Activated CD8-positive, alpha-beta memory T cell treated with anti-CD3 and anti-CD28 coated beads, Interleukin-2, amount 50 U/mL, for 24 hours (primary cell): ENCODE results near the gene HIPK4.
"Not testable (repeated sequence)": the region's sequence is repeated elsewhere in the genome, so short reads cannot be mapped to it uniquely, and the experiment has no call there.

Experiments used
- DNase-seq: peaks from one replicate; pipeline ENCODE4 v3.0.0-alpha.2; 2020; ENCODE audit errors: extremely low read depth

Gene HIPK4, protein sequence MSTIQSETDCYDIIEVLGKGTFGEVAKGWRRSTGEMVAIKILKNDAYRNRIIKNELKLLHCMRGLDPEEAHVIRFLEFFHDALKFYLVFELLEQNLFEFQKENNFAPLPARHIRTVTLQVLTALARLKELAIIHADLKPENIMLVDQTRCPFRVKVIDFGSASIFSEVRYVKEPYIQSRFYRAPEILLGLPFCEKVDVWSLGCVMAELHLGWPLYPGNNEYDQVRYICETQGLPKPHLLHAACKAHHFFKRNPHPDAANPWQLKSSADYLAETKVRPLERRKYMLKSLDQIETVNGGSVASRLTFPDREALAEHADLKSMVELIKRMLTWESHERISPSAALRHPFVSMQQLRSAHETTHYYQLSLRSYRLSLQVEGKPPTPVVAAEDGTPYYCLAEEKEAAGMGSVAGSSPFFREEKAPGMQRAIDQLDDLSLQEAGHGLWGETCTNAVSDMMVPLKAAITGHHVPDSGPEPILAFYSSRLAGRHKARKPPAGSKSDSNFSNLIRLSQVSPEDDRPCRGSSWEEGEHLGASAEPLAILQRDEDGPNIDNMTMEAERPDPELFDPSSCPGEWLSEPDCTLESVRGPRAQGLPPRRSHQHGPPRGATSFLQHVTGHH

DNA sequence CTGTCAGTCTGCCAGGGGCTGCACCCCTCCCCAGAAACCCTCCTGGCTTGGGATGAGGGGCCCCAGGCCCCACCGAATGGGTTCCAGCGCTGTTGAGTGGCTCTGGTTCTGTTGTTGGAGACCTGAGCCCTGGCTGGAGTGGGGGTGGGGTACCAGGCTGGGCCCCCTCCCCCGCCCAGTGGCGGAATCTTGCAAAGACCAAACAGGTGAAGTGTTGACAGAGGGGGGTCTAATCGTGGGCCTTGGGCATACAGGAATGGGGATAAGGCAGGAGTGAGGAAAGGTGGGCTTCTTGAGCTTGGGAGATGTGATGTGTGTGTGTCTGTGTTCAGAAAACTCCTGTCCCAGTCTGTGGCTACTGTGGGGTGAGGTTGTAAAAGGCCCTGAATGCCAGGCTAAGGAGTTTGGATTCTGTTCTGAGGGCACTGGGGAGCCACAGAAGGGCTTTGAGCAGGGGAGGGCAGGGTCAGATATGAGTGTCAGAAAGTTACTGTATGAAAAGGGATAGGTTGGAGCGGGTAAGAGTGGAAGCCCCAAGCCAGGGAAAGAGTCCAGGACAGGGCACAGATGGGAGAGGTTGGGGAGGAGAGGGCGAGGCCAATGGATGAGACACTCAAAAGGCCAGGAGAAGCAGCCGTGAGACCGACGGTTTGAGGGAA is at the start of gene HIPK4:
HIPK4 (minus strand) TSS at position 98 of the 659 bp plus-strand sequence. CDS start 279 bp downstream, outside the sequence.
- DNase-seq = no peak

DNA sequence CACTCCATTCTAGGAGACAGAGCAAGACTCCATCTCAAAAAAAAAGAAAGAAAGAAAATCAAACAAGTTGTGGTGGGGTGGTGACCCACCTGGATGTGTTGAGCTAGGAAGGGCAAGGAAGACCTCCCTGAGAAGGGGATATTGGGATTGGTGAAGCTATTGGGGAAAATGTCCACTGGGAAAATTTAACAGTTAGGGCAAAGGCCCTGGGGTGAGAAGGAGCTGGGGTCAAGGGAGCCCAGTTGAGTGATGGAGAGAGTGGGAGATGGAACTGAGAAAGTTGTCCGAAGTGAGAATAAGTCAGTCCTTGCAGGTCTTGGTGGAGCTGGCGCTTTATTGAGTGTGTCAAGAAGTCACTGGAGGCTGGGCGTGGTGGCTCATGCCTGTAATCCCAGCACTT is 48.3 kb upstream of the HIPK4 start:
- DNase-seq = no peak

DNA sequence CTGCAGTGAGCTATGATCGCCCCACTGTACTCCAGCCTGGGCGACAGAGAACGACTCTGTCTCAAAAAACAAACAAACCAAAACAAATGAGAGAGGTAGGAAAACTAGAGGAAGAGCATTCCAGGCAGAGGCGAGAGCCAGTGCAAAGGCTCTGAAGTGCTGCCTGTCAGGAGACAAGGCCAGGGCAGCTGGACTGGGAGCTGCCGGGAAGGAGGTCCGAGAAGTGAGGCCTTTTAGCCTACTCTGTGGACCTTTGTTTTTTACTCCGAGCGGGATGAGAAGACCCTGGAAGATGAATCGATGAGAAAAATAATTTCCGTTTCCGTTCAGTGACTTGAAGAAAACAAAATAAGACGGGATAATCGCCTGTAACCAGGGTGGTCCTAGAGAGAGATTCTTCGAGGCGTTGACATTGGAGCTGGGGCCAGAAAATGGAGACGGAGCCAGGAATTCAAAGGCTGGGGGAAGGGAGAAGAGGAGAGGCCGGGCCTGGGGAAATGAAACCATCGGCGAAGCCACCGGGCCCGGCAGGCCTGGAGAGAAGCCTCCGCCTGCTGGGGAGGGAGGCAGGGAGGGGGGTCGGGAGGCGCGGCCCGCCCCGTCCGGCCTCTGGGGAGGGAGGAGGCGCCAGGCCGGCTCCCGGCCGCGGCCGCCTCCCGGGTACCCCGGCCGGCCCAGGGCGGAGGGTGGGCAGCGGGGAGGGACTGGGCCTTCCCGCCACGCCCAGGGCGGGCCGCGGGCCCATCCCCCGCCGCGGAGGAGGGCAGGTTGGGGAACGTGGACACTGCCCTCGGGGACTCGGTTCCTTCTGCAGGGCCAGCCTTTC is 43.6 kb upstream of the HIPK4 start:
- DNase-seq = no peak

DNA sequence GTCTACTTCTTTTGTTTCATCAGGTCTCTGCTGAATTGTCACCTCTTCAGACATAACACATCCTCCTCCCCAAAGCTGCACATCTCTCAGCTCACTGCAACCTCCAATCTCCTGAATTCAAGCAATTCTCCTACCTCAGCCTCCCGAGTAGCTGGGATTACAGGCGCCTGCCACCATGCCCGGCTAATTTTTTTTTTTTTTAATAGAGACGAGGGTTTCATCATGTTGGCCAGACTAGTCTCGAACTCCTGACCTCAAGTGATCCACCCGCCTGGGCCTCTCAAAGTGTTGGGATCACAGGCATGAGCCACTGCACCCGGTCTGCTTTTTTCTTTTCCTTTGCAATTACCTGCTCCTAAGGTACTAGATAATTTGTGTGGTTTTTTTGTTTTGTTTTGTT is 42.8 kb upstream of the HIPK4 start:
- not testable (repeated sequence) for DNase-seq

DNA sequence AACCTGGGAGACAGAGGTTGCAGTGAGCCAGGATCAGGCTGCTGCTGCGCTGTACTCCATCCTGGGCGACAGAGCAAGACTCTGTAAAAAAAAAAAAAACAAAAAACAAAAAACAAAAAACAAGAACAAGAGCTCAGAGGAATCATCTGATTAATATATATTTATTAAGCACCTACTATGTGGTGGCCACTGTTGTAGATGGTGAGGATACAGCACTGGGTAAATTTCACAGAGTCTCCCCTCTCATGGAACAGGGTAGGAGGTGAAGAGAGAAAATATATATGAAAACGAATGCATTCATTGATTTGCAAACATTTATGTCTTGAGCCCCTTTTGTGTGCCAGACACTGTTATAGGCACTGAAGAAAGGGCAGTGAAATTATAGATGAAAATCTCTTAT is 41.7 kb upstream of the HIPK4 start:
- DNase-seq = no peak

DNA sequence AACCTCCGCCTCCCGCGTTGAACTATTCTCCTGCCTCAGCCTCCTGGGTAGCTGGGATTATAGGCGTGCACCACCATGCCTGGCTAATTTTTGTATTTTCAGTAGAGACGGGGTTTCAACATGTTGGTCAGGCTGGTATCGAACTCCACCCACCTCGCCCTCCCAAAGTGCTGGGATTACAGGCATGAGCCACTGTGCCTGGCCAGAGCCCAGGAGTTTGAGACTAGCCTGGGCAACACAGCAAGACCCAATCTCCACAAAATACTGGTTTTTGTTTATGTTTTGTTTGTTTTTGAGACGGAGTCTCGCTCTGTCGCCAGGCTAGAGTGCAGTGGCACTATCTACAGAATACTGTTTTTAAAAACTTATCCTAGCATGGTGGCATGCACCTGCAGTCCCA is 40.3 kb upstream of the HIPK4 start:
- not testable (repeated sequence) for DNase-seq

DNA sequence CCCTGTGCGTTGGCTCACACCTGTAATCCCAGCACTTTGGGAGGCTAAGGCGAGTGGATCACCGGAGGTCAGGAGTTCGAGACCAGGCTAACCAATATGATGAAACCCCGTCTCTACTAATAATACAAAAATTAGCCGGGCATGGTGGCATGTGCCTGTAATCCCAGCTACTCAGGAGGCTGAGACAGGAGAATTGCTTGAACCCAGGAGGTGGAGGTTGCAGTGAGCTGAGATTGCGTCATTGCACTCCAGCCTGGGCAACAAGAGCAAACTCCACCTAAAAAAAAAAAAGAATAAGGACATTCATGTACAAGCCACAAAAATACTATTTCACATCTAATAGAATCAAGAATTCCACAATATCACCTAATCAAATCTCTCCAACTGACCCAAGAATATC is 38.2 kb upstream of the HIPK4 start:
- not testable (repeated sequence) for DNase-seq

DNA sequence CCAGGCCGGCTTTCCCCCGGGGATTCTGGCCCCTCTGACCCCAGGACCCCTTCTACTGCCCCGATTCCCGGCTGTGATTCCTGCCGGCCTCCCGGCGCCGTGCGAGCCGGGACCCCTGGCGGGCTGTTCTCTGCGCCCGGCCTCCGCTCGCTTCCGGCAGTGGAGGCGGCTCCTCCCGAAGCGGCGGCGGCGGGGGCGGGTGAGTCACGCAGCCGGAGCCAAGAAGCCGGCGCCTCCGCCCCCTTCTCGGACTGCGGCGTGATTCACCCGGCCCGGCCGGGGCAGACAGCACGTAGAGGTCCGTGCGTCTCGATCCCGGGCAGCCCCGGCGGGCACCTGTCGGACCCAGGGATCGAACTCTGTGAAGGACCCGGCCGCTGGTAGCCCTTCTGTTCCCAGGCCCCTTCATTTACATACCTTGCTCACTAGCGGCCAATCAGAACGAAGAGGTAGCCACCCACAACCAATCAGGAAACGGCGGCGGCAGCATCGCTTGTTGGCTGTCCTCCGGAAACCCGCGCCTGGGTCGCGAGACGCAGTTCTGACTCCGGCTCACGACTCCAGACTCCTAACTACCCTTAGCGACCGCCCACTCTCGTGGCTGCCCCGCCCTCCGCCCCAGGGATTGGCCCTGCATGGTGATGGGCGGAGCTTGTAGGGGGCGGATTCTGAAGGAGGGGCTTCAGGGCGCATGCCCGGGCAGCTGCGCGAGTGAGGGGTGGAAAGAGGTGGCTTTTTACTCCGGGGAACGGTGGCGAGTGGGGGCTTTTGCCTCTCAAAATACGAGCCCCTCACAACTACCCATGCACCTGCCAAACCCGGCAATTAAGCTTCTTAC is 35.7 kb upstream of the HIPK4 start, which contains the start of gene SERTAD1:
SERTAD1 (minus strand) TSS at position 543 of the 838 bp plus-strand sequence. CDS start 2,446 bp downstream, outside the sequence.
- peak; percentile 100 for DNase-seq

DNA sequence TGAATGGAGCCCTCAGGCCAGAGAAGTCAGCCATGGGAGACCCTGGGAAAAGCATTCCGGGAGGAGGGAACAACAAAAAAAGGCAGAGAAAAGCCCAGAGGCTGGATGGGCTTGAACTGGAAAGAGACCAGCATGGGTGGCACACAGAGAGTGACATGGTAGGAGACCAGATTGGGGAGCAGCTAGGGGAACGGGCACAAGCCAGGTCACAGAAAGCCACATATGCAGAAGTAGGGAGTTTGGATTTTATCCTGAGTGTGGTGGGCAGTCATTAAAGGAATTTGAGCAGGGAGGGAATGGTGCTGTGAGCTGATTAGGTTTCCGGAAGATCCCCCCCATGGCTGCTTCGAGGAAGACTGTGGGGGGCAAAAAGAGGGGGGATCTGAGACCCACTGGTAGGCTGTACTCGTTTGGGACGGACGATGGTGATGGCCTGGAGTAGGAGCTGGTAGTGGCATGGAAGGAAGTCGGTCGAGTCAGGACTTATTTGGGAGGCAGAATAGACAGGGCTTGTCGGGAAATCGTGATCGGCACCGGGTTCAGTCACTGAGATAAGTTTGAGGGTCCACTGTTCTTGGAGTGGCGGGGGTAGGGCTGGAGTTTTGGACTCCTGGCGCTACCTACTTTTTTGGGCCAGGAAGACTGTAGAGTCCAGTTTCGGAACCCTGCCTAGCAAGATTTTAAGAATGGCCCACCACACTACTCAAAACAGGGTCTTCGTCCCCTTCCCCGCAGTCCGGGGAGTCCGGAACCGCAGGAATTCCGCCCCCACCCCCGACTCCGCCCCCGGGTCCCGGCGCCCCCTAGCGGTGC is 34.9 kb upstream of the HIPK4 start:
- DNase-seq = no peak

DNA sequence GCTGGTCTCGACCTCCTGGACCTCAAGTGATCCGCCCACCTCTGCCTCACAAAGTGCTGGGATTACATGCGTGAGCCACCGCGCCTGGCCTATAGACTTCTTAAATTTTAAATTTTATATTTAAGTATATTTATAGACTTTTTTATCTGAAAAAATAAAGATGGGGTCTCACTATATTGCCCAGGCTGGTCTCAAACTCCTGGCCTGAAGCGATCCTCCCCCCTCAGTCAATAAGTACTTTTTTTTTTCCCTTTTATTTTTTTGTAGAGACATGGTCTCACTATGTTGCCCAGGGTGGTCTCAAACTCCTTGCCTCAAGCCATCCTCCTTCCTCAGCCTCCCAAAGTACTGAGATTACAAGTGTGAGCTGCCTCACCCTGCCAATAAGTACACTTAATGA is 34.0 kb upstream of the HIPK4 start:
- DNase-seq = no peak

DNA sequence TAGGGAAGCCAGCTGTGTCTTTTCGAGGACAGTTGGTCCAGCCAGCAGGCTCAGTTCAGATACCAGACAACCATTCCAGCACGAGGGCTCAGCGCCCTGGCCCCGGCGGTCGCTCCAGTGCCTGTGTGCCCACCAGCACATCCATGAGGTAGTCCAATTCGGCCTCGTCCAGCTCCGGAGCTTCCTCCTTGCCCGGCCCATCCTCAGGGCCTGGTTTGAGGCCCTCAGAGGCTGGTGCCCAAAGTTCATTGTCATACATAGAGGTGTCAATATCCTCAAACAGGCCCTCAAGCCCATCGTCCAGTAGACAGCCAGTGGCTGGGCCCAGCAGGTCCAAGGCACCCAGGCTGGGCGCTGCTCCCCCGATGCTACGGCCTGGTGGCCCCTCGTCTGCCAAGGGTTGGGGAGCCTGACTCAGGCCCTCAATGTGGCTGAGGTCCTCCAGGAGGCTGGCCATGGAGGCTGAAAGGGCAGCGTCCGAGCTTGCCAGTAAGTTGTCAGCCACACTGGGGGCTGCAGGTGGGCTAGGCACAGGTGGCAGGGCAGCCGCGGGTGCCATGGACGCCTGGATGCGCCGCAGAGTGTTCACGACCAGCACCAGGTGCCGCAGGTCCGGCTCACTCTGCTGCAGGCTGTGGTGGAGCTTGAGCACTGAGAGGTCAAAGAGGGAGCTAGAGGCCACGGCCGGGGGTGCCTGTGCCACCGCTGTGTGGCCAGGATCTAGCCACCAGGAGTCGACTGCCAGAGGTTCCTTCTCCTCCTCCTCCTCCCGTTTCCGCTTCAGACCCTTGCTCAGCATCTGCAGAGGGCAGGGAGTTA is 33.0 kb upstream of the HIPK4 start:
- no peak for DNase-seq

DNA sequence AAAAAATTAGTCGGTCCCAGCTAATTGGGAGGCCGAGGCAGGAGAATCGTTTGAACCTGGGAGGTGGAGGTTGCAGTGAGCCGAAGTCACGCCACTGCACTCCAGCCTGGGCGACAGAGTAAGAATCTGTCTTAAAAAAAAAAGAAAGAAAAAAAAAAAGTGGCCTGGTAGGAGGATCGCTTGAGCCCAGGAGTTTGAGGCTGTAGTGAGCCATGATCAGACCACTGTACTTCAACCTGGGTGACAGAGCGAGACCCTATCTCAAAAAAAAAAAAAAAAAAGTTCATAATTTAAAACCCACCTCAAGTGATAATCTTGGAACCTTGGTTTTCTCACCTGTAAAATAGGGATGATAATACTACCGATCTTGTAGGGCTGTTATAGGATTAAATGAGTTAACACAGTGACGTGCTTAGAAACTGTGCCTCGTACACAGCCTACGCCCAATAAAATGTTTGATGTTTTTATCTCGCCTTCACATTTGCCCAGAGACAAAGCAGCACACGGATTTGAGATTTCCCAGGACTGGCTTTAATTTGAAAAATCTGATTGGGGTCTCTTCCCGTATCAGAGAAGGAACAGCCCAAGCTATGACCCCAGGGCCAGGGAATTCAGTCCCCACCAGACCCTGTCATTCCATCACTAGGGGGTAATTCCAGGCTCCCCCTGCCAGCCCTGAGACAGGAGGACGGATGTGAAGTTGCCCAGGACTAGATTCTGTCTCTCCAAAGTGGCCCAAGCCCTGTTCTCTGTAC is 32.2 kb upstream of the HIPK4 start:
- DNase-seq = no peak

DNA sequence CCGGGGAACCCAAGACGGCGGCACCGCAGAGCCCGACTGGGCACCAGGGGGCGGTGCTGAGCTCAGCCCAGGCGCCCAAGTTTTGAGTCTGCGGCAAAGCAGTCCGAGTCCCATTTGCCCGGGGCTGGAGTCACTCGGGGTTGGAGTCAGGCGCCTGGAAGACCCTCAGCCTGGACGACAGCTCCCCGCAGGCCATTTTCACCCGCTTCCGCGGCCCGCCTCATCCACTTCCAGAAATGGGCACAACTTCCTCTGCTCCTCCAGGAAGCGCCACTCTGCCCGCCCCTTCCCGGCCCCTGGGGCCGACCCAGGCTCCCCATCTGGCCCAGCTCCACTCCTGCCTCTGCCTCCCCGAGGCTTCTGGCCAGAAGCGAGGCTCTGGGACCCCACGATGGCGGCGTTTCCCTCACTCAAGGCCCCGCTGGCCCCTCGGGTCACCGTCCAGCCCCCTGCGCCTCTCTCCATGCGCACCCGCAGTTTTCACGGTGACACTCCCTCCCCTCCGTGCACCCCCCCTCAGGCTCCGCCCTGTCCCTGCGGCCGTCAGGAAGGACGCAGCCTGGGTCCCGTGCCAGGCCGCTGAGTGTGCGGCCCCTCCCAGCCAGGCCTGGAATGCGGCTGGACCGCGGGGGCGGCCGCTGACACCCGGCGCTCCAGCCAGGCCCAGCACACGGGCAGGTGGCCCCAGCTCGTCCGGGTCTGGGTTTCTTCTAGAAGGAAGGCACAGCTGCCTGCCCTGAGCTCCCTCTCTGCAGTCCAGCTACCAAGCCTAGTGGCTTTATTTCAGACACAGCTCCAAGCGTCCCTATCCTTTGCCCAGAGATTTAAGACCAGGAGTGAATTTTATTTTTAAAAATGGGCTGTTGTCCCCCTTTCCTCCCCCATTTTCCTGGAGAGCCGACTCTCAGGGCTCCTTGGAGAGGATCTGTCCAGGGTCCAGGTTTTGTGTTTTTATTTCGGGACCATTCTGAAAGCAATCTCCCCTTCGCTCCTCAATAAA is 31.1 kb upstream of the HIPK4 start:
- peak; percentile 36 for DNase-seq

DNA sequence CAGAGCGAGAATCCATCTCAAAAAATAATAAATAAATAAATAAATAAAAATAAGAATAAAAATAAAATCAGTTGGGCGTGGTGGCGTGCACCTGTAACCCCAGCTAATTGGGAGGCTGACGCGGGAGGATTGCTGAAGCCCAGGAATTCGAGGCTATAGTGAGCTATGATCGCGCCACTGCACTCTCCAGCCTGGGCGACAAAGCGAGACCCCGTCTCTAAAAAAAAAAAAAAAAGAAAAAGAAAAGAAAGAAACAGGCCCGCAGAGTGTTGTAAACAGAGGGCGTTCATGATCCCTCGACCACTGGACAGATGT is 30.4 kb upstream of the HIPK4 start:
- no peak for DNase-seq

DNA sequence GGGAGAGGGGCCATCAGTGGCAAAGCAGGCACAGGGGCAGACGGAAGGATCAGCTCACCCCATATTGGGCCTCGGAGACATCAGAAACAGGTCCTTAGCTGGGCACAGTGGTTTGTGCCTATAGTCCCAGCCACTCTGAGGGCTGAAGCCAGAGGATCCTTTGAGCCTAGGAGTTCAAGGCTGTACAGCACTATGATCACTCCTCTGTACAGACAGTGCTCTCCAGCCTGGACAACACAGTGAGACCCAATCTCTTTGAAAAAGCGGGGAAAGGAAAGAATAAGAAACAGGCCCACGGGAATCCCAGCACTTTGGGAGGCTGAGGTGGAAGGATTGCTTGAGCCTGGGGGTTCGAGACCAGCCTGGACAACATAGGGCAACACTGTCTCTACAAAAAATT is 29.8 kb upstream of the HIPK4 start:
- DNase-seq = no peak

DNA sequence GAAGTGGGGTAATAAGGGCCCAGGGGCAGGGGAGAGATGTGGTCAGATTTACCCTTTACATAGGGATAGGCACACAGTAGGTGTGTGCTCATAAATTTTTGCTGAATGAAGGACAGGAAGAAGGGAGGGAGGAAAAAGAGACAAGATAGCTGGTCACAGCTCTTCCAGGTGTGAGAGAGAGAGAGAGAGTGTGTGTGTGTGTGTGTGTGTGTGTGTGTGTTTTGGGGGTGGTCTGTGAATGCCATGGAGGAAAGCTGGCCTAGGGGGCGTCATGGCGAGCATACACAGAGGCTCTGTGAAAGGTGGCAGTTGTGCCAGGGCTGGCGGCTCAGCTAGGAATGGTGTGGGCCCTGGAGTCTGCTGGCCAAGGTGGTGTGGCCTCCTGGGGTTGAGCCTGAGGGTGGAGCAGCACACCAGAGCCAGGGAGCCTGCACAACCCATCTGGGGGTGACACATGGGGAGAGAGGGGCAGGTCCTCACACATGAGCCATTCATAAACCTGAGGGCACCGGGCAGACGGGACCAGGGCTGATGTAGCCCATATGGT is 29.2 kb upstream of the HIPK4 start:
- no peak for DNase-seq

DNA sequence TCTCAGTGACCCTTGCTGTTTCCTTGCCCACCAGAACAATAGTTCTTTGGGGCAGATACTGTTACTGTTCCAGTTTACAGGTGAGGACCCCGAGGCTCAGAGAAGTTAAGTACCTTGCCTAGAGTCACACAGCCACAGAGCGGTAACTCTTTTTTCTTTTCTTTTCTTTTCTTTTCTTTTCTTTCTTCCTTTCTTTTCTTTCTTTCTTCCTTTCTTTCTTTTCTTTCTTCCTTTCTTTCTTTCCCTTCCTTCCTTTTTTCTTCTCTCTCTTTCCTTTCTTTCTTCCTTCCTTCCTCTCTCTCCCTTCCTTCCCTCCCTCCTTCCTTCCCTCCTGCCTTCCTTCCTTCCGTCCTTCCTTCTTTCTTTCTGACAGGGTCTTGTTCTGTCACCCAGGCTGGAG is 28.1 kb upstream of the HIPK4 start:
- DNase-seq = no peak
